ENCODE measurements around the gene SLC6A5.

SLC6A5 gene

GRCh38 chr11:20594274-20595061 is 4.9 kb upstream of the SLC6A5 start:
- Histone ChIP-seq H3K9me3 (no peaks in the 10 kb centered on the region), H3K27me3 (peaks cover 88% of the 10 kb centered on the region), H3K4me1 (ENCODE audit: control insufficient read depth in 1 of 2, insufficient read depth in 1 of 2, low read depth in 1 of 2, low read length in 1 of 2) (no peaks in the 10 kb centered on the region), H3K36me3 (no peaks in the 10 kb centered on the region), H3K4me3 (ENCODE audit: low read depth in 1 of 2, low read length in 1 of 2) (no peak overlapping the region), H3K27ac (no peak overlapping the region)
- TF ChIP-seq CTCF (IDR thresholded peaks at IDR 0.05), result no peak

DNA sequence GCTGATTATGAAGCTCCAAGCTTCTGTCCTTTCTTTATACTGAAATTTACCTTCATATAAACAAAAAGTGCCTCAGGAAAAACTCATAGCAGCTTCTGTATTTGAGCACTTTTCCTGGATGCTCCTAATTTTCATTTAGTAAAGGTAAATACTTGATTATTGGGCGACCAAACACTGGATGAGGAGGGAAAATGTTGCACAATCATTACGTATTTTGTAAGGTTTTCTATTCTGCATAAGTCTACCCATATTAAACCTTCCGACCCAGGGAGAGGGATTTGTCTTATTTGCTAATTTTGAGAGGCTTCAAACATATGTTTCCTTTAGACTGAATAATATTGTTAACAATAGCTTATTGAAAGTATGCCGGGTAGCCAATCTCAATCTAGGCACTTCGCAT is 4.3 kb upstream of the SLC6A5 start:
- H3K4me1 ChIP-seq (ENCODE audit: control insufficient read depth in 1 of 2, insufficient read depth in 1 of 2, low read depth in 1 of 2, low read length in 1 of 2), result no peaks in the 10 kb centered on the region
- no peak overlapping the region for H3K4me3 ChIP-seq (ENCODE audit: low read depth in 1 of 2, low read length in 1 of 2)
- no peak for TF ChIP-seq CTCF (IDR thresholded peaks at IDR 0.05)
- H3K9me3 ChIP-seq, result no peaks in the 10 kb centered on the region
- peaks cover 88% of the 10 kb centered on the region for H3K27me3 ChIP-seq
- H3K27ac ChIP-seq, result no peak overlapping the region
- H3K36me3 ChIP-seq, result no peaks in the 10 kb centered on the region

- Histone ChIP-seq H3K36me3 (no peaks in the 10 kb centered on the region), H3K27me3 (peaks cover 93% of the 10 kb centered on the region), H3K9me3 (no peaks in the 10 kb centered on the region), H3K4me3 (ENCODE audit: low read depth in 1 of 2, low read length in 1 of 2) (no peak overlapping the region), H3K4me1 (ENCODE audit: control insufficient read depth in 1 of 2, insufficient read depth in 1 of 2, low read depth in 1 of 2, low read length in 1 of 2) (no peaks in the 10 kb centered on the region), H3K27ac (no peak overlapping the region)
- no peak for TF ChIP-seq CTCF (IDR thresholded peaks at IDR 0.05)
Observed at GRCh38 chr11:20596205-20597153, 2.9 kb upstream of the SLC6A5 start.

- no peak for TF ChIP-seq CTCF (IDR thresholded peaks at IDR 0.05)
- H3K4me3 ChIP-seq (ENCODE audit: low read depth in 1 of 2, low read length in 1 of 2), result no peak overlapping the region
- no peaks in the 10 kb centered on the region for H3K9me3 ChIP-seq
- H3K36me3 ChIP-seq, result no peaks in the 10 kb centered on the region
- H3K27me3 ChIP-seq, result peaks cover 100% of the 10 kb centered on the region
- no peak overlapping the region for H3K27ac ChIP-seq
- H3K4me1 ChIP-seq (ENCODE audit: control insufficient read depth in 1 of 2, insufficient read depth in 1 of 2, low read depth in 1 of 2, low read length in 1 of 2), result no peaks in the 10 kb centered on the region
Observed at GRCh38 chr11:20597154-20597679, 2.2 kb upstream of the SLC6A5 start.

GRCh38 chr11:20597680-20598484 is 1.5 kb upstream of the SLC6A5 start:
- Histone ChIP-seq H3K27me3 (peaks cover 100% of the 10 kb centered on the region), H3K9me3 (no peaks in the 10 kb centered on the region), H3K36me3 (no peaks in the 10 kb centered on the region), H3K4me1 (ENCODE audit: control insufficient read depth in 1 of 2, insufficient read depth in 1 of 2, low read depth in 1 of 2, low read length in 1 of 2) (no peaks in the 10 kb centered on the region), H3K27ac (no peak overlapping the region), H3K4me3 (ENCODE audit: low read depth in 1 of 2, low read length in 1 of 2) (no peak overlapping the region)
- TF ChIP-seq CTCF (IDR thresholded peaks at IDR 0.05), result no peak
